GM19328 (cell line): ENCODE results near the gene OGDH.
A peak's percentile ranks its signal among the peaks of the same experiment; 100 is the strongest.
"Not testable (repeated sequence)": the region's sequence is repeated elsewhere in the genome, so short reads cannot be mapped to it uniquely, and the experiment has no call there.

Experiments
- ATAC-seq: cut with Tn5 transposase; IDR thresholded peaks from one replicate; pipeline ENCODE4 v1.9.1; 2021; ENCODE audit warnings: mild to moderate bottlenecking, moderate library complexity; ENCODE audit not compliant: unreplicated experiment

OGDH gene

DNA sequence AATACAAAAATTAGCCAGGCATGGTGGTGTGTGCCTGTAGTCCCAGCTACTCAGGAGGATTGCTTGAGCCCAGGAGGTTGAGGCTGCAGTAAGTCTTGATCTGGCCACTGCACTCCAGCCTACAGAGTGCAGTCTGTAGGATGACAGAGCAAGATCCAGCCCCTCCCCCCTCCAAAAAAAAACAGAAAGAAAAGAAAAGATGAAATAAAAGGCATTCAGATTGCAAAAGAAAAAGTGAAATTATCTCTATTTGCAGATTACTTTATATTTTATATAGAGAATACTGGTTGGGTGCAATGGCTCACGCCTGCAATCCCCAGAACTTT lies 121.5 kb downstream of the OGDH start:
- ATAC-seq: no peak

DNA sequence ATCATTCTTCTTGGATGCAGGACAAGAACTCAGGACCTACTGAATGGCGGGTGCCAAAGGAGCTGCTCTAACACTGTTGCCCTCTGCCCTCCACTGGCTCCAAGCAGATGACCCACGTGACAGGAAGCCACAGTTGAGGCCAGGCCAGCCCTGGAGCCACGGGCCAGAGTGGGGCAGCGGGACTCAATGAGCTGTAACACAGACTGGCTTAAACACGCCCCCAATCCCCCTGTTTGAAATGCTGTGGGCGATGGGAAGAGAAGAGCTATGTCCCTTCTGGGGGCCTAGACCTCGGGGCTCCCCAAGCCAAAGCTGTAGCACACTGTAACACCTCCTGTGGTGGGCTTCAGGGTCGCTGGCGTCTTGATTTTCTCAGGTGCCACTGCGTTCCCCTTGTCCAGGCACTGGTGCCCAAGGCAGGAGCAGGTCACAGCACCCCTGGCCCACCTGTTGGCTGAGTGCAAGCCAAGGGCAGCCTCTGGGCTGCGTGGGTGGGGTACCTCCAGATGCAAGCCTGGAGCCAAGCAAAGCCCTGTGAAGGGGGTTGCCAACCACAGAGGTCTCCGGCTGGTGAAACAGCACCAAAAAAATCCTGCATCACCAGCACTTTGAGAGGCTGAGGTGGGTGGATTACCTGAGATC lies 123.6 kb downstream of the OGDH start:
- no peak for ATAC-seq

DNA sequence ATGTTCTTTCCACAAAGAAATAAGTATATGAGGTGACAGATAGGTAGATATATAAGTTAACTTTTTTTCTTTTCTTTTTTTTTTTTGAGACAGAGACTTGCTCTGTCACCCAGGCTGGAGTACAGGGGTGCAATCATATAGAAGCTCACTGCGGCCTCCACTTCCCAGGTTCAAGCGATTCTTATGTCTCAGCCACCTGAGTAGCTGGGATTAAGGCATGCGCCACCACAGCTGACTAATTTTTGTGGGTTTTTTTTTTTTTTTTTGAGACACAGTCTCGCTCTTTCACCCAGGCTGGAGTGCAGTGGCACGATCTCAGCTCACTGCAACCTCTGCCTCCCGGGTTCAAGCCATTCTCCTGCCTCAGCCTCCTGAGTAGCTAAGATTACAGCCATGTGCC lies 126.5 kb downstream of the OGDH start:
- ATAC-seq: not testable (repeated sequence)

GRCh38 chr7:44733708-44734481 lies 127.5 kb downstream of the OGDH start:
- no peak for ATAC-seq

GRCh38 chr7:44735403-44736165 lies 129.2 kb downstream of the OGDH start:
- ATAC-seq: no peak

- no peak for ATAC-seq
These were observed 130.5 kb downstream of the OGDH start for GRCh38 chr7:44736896-44737295.

DNA sequence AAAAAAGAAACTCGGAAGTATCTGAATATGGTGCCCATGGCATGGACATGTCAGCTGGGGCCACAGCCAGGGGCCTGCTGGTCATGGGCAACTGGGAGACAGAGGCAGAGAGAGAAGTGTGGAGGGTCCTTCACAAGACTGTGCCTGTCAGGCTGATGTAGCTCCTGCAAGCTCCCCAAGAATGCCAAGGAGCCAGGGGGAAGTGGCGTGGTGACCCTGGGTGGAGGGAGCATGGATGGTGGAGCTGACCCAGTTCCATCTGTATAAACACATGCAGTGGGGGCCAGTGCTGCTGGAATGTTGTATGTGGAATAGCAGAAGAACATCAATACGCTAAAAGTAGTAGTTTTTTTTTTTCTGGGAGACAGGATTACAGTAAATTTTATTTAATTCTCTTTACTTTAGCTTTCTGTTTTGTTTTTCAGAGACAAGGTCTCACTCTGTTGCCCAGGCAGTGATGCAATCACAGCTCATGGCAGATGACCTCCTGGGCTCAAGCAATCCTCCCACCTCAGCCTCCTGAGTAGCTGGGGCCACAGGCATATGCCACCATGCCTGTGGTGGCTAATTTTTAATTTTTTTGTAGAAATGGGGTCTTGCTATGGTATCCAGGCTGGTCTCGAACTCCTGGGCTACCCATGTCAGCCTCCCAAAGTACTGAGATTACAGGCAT lies 131.8 kb downstream of the OGDH start:
- no peak for ATAC-seq

DNA sequence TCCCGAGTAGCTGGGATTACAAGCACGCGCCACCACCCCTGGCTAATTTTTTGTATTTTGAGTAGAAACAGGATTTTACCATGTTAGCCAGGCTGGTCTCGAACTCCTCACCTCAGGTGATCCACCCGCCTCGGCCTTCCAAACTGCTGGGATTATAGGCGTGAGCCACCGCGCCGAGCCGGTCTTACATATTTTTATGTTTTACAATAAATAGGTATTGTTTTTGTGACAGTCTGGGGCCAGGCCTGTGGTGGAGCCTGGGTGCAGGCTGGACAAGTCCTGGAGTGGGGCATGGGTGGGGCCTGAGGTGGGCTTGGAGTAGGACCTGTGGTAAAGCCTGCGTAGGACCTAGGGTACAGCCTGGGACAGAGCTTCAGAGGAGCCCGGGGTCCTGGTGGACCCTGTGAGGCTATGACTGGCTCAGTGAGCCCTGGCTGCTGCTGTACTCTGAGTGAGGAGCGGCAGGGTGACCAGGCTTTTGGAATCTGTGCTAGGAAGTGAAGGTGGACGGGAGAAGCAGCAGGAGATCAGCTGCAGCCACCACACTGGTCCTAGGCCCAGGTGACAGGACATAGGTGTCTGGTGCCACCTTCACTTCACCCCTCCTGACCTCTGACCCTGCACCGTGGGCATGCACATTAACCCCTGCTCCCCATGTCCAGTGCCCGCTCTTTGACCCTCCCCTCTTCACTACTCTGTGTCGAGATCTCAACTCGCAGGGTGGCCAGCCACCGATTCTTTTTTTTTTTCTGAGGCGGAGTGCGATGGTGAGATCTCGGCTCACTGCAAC lies 132.6 kb downstream of the OGDH start:
- ATAC-seq: no peak

DNA sequence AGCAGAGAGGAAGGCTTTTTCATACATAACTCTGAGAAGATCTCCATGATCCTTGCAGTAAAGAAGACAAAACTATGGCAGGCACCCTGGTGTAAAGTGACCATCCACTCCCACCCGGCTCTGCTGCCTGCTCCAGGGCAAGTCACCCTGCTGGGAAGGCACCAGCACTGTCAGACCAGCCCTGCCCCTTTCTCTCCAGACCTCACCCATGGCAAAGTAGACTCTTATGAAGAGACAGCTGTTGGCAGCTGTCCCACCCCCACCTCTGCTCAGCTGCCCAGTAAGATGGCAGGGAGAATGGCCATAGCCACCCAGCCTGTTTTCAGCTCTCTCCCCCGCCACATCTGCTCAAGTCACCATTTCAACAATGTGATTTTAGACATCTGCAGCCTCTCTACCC lies 133.6 kb downstream of the OGDH start:
- no peak for ATAC-seq

DNA sequence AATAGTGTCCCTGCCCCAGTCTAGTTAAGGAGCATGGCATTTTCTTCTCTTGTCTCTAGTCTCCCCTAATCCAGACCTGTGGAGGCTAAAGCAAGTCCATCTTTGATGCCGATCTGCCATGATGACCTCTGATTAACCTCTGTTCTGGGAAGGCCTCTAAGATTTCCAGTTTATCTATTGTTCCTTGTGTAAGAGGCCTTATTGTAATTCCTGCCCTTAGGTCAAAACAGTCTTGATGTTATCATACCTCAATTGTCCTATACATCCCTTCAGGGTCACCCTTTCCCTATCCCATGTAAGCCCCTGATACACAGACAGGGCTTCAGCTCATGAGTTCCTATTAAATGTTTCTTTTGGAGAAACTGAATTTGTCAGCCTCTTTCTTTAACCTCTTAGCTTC lies 137.3 kb downstream of the OGDH start:
- no peak for ATAC-seq

GRCh38 chr7:44748045-44748947 lies 141.9 kb downstream of the OGDH start, which contains the start of gene ZMIZ2:
TSS of gene ZMIZ2 (plus strand) at chr7:44748847. CDS start at chr7:44756250, 7,403 bp downstream.
- peak; percentile 75 for ATAC-seq

GRCh38 chr7:44748948-44749731 lies 142.7 kb downstream of the OGDH start:
- peak; percentile 22 for ATAC-seq

DNA sequence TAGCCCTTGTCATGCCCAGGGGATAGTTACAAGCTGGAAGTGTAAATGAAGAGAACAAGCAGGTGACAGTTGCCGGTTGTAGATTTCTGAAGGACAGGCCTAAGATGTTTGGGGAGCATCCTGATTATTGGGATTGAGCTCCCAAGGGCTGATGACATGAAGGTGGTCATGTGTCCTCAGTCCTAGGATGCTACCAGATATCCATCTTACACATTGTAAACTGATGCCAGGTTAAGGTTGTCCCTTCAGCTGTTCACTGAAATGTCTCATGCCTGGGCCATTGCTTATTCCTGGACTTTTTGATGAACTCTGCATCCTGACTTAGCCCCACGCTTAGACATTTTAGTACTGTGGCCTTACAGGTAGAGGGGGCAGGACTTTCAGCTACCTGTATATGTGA lies 143.6 kb downstream of the OGDH start:
- no peak for ATAC-seq

- no peak for ATAC-seq
These were observed 144.0 kb downstream of the OGDH start for GRCh38 chr7:44750424-44750823.

- no peak for ATAC-seq
These were observed 144.6 kb downstream of the OGDH start for GRCh38 chr7:44750921-44751571.

DNA sequence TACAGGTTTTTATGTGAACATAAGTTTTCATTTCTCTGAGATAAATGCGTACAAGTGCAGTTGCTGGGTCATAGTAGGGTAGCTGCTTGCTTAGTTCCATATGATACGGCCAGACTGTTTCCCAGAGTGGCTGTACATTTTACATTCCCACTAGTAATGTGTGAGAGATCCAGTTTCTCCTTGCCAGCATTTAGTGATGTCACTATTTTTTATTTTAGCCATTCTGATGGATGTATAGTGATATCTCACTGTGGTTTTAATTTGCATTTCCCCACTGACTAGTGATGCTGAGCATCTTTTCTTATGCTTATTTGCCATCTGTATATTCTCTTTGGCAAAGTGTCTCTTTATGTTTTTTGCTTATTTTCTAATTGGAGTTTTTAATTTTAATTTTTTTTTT lies 146.4 kb downstream of the OGDH start:
- ATAC-seq: no peak

- ATAC-seq: no peak
These were observed 148.6 kb downstream of the OGDH start for GRCh38 chr7:44754802-44755697.
